ENCODE measurements around the gene LCLAT1.

The LCLAT1 gene

DNA sequence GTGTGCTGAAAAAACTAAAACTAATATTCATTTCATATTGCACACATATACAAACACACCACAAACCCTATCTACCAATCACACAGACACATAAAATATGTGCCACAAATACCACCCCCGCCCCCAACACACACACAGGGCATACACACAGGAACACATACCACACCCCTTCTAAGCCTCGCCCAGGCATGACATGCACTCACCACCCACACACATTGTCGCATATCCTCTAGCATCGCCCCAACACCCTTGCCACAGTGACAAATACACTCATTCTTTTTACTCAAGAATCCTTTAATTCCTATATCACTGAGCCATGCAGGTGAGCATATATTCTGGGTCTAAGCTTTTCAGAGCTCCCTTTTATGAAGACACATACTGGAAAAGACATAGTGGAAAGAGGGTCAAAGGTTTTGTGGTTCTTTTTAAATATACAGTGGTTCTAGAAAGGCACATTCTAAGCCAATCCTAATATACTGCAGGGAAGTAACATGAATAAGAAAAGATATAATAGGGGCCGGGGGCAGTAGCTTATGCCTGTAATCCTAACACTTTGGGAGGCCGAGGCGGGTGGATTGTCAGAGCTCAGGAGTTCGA is 24.5 kb upstream of the LCLAT1 start:
- DNase-seq (ENCODE audit: low read depth, low spot score), result no peak

DNA sequence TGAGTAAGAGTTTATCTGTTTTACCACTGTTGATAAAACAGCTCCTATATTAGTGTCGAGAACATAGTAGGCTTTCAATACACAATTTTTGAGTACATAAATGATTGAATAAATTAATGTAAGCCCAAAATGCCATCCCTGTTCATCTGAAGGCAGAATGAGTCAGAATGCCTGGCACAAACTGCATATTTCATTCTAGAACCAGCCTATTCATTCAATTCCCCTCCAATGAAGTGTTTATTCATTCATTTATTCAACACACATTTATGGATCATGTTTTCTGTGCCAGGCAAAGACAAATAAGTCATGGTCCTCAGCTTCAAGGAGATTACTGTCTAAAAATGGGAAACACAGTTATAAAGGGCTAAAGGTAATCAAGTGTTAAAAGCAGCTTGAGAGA is 22.8 kb upstream of the LCLAT1 start:
- no peak for DNase-seq (ENCODE audit: low read depth, low spot score)

DNA sequence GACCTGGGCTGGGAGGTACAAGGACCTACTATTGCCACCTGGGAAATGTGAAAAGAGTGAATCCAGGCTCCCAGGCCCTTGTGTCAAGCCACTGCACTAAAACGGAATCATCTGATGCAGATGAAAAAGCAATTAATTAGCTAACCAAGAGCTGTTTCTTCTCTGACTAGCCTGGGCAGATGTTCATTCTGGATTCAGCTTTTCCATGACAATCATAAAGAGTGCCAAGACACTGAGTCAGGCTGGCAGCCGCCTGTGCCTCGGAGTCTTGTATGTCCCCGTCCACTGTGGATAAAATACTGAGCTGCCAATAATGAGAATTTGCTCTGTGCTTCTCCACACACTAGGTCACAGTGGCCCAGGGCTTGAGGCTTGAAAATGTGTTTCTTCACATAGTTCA is 21.7 kb upstream of the LCLAT1 start:
- no peak for DNase-seq (ENCODE audit: low read depth, low spot score)

DNA sequence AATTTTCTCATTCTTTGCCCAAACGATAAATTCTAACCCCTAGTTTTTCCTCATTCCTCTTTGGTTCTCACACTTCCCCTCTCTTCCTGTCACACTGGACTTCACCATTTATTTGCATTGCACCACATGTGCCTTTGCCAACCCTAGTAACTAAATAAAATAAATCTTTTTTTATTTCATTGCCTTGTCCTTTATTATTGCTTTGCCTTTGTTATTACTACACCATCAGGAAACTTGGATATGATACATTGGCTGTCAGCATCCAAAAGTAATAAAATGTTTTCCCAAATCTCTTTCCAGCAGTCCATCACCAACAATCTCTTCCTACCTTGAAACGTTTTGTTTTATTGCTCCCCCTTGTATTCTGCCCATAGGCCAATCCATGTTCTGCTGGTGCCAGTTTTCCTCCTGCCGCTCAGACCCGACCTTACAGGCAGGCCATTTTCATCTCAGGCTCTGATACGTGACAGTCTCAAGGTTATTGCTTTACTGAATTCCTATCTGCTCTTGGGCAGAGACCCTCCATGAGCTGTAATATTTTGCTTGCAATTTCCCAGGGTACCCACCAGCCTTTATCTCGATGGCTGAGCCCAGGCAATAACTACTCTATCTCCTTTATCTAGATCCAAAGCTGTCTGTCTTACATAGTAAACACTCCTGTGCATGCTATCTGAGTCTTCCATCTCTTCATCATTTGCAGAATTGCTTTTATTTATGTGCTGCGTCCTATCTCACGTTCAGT is 19.3 kb upstream of the LCLAT1 start:
- no peak for DNase-seq (ENCODE audit: low read depth, low spot score)

DNA sequence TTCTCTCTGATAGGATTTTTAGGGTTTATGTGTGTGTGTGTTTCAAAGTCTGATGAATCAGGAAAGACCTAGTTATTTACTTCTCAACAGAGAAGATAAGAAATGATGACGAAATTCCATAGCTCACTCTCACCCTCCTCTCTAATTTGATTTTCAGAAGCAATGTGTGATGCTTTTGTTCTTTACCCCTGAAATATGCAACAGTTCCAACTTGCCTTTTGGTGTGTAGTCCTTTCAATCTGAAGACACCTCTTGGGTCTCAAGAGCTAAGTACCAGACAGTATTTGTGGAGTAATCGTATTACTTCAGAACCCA is 18.7 kb upstream of the LCLAT1 start:
- no peak for DNase-seq (ENCODE audit: low read depth, low spot score)

DNA sequence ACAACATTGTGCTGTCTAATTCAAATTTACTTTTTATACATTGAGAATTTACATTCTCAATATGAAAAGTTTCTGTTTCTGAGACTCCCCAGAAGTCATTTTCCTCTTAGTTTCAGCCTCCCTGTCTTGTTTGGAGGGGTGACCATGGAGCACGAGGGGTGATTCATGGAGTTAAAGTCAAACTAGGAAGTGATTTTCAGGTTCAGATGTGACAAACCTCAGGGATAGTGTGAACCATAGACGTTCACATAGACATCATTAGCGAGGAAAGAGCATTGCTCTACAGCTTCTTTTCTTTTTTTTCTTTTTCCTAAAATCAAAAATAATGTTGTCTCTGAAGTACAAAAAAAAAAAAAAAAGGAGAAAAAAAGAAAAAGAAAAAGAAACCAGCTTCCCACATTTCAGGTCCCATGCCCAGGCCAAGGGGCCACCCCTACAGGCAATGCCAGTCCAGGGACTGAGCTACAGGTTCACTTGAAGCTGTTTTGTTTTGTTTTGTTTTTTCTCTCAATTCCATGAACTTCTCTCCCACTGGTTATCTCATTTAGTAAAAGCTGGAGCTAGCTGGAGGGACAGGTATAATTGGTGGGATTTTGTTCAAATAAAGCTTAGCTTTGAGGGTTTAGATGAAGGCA is 18.1 kb upstream of the LCLAT1 start:
- no peak for DNase-seq (ENCODE audit: low read depth, low spot score)

DNA sequence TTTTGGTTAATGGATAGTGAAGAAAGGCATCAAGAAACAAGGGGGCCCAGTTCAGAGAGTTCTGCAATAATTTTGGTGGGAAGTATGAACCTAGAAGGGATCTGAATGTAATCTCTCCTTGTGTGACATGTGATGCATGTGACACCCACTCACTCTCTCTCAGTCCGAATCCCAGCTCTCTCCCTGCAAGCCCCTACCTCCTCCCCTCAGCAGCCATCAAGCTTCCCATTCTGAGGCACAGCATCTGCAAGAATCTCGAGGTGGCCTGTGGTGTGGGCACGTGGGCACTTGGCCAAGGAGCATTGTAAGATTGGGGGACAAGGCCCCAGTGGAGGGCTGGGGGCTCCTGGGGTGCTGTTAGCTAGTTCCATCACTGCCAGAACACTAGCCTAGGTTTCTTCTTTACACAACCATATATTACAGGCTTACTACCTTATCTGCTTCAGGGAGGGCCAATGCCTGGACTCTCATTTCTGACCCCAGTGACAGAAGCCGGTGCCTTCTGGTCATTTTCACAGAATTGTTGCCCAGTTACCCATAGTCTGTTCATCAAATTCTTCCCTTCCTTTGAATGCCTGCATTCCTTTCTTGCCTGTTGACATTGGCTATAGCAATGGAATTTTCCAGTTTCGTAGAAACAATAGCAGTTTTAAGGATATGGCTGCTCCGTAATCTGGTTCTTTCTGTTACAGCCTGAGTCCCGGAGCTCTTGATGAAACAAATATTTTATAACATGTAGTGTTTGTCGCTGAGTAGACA is 13.3 kb upstream of the LCLAT1 start:
- DNase-seq (ENCODE audit: low read depth, low spot score), result no peak

DNA sequence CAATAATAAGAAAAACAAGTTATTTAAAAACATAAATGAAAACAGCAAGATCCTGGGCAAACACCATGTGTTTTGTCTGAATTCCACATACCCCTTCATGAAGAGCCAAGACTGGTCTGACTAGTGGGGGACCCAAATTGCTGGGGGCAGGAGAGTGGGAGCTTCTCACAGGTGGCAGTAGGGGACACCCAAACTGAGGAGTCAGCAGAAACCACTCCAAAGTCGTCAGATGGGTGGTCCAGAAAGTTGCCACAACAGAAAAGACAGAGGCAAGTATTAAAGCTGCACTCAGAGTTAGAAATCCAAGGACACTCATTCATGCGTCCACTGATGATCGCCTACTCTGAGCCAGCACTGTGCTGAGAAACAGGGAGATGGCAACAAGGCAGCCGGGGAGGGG is 12.3 kb upstream of the LCLAT1 start:
- DNase-seq (ENCODE audit: low read depth, low spot score), result no peak

DNA sequence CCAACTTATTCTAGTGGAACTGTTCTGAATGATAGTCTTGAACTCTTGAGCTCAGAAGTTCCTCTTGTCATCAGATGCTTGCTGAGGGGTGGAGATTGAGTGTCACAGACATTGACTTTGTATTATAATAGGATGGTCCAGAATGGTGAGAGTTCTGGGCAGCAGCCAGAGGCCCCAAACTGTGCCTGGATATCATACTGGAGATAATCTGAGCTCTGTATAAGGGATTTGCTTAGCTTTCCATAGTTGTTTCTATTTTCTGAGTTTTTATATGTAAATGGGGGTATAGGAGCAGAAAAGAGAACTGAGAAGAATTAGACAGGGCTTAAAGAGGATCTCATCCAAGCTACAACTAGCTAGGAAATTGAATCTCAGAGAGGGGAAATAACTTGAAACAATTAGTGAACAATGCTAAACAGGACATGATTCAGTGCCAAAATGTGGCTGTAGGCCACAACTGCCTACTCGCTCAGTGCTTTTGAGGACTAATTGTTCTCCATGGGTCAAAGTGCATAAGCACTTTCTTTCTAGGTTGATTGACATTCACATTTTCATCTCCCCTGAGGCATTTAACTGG is 10.1 kb upstream of the LCLAT1 start:
- DNase-seq (ENCODE audit: low read depth, low spot score), result no peak

DNA sequence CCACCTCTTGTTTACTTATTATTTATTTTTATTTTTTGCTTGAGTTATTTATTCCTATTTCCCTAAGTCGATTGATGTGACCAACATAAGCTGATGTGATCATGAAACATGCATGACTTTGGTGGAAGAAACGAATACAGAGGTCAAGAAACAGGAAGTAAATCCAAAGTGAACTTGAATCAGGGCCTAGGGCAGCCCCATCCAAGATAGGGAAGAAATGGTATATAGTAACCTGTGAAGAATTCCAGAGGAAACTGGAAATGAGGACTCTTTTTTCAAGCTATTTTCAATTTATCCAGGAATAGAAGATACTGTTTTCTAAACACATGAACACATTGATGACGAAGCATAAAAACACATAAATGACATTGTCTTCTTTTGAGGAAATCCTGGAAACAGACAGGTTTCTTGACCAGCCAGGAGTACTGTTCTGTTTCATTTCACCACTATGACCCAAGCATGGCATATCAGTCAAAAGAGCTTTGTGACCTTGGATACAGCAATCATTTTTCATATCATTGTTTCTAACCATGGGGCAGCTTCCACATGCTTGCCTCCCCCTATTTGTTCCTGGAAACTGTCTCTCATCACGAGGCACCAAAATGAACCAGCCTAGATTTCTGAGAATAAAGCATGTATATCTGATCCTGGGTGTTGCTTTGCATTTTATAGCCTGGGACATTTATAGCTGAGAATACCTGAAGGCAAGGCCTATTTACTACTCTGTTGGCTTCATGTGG is 9.1 kb upstream of the LCLAT1 start:
- DNase-seq (ENCODE audit: low read depth, low spot score), result no peak

DNA sequence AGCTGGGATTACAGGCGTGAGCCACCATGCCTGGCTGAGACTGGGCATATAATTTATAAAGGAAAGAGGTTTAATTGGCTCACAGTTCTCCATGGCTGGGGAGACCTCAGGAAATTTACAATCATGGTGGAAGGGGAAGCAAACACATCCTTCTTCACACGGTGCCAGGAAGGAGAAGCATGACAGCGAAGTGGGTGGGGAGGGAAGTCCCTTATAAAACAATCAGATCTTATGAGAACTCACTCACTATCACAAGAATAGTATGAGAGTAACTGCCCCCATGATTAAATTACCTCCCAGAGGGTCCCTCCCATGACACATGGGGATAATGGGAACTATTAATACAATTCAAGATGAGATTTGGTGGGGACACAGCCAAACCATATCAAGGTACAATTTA is 7.8 kb upstream of the LCLAT1 start:
- no peak for DNase-seq (ENCODE audit: low read depth, low spot score)

DNA sequence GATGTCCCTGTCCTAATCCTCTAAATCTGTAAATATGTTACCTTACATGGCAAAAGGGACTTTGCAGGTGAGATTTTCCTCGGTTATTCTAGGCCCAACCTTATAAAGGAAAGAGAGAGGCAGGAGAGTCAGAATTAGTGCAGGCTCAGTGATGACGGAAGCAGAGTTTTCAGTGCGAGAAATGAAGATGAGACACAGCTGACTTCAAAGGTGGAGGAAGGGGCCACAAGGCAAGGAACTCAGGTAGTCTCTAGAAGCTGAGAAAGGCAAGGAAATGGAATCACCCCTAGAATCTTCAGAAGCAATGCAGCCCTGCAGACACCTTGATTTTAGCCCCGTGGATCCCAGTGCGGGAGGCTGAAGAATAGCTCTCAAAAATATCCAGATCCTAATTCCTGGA is 7.2 kb upstream of the LCLAT1 start:
- DNase-seq (ENCODE audit: low read depth, low spot score), result no peak

DNA sequence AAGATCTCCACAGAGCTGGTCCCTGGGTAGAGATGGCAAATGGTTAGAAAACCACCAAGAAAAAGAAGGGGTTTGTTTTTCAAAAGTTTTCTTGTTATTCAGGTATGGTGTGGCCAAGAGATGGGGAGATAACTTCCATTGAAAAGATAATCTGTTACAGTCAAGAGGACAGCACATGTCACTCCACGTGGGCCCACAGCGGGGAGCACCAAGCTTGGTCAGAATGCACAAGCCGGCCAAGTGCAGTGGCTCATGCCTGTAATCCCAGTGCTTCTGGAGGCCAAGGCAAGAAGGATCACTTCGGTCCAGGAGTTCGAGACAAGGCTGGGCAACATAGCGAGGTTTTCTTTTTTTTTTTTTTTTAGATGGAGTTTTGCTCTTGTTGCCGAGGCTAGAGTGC is 6.0 kb upstream of the LCLAT1 start:
- no peak for DNase-seq (ENCODE audit: low read depth, low spot score)

DNA sequence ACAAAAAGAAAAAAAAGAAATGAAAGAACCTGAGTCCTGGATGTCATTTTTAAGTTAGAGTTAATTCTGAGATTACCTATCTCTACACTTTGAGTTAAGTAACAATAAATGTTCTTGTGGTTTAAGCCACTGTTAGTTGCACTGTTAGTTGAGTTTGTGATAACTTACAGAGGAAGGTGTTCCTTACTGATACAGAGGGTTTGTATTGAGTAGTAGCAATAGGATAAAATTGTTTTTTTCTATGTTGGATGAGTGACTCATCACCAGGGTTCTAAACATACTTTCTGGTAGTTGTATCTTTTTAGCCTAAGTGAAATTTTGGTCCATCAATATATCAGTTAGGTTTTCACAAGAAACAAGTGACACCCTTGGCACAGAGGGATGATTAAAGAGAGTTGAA is 4.0 kb upstream of the LCLAT1 start:
- DNase-seq (ENCODE audit: low read depth, low spot score), result no peak

DNA sequence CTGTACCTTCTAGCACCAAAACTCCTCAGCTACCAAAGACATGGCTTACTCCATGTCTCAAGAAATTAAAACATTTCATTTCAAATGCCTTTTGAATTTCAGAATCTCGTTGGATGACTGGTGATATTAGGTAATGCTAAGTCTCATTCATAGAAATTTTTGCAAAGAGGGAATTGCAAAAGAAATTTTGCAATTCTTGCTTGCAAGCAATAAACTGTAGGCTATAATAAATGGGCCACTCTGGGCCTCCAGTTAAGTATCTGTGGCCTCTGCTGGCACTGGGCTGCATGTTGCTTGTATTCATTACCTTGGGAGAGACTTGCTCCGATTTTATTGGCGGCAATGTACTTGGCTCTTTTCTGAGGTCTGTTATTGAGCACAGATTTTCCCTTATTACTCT is 2.8 kb upstream of the LCLAT1 start:
- no peak for DNase-seq (ENCODE audit: low read depth, low spot score)

DNA sequence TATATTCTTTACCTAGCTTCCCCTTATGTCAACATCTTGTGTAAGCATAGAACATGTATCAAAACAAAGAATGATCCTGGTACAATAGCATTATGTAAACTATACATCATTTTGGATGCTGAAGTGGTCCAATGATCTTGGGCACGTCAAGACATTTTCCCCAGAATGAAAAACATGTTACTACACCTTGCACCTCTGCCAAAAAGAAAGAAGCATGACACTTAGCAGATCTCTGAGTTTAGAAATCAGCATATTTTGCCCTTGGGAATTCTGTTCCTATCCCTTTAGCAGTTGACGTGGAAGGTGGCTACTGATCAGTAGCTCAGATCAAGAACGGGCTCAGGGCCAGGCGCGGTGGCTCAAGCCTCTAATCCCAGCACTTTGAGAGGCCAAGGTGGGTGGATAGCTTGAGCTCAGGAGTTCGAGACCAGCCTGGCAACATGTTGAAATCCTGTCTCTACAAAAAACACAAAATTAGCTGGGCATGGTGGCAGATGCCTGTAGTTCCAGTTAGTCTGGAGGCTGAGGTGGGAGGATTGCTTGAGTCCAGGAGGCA is 1.7 kb upstream of the LCLAT1 start:
- DNase-seq (ENCODE audit: low read depth, low spot score), result no peak

DNA sequence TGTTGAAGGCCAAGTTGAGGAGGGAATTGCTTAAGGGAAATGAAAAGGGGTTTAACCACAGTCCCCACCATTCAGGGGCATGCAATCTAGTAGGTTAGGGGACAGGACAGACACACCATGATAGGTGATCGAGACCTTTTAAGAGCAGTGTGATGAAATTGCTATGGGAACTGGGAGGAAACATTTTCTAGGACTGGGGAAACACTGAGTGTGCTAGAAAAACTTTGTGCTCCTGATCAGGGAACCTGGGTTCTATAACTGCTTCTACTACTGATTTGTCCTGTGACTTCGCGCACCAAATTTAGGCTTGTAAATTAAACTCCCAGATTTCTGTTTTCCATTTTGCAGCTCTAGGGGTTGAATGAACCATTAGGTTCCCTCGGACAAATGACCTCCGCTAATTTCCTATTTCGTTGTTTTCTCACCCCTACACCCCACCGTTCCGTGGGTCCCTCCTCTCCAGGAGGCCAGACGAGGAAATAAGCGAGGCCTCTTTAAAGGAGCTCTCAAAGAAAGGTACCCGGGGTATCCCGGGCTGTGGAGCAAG is 371 bp upstream of the LCLAT1 start:
- DNase-seq (ENCODE audit: low read depth, low spot score), result no peak

DNA sequence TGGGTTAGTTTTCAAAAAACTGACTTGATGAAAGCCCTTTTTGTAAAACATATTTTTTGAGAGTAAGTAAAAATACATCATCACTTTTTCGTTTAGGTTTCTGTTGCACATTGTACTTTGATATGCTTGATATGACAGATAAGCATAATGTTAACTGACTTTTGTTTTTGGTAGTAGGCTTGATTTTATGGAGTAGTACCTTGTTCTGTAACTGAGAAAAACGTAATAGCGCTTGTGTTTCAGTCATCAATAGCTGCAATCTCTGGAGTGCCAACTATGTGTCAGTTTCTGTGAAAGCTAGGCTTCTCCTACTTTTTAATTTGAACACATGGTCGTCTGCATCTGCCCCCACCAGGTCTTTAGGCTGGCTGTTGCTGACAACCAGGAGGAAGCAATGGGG is 1.3 kb downstream of the LCLAT1 start:
- no peak for DNase-seq (ENCODE audit: low read depth, low spot score)

DNA sequence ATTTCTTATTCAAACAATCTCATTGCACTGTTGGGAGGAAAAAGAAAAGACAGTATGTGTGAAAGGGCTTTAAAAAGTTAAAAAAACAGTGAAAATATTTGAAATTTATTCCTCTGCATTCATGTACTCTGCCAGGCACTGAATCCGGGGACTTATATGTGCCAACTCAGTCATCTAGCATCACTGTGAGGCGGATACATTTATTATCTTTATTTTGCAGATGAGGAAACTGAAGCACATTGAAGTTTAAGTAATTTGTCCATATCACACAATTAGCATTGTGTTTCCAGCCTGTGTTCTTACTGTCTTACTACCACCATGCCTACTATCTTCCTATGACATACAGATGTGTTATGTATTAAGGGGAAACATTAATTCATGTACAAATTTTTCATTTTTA is 1.8 kb downstream of the LCLAT1 start:
- DNase-seq (ENCODE audit: low read depth, low spot score), result no peak

DNA sequence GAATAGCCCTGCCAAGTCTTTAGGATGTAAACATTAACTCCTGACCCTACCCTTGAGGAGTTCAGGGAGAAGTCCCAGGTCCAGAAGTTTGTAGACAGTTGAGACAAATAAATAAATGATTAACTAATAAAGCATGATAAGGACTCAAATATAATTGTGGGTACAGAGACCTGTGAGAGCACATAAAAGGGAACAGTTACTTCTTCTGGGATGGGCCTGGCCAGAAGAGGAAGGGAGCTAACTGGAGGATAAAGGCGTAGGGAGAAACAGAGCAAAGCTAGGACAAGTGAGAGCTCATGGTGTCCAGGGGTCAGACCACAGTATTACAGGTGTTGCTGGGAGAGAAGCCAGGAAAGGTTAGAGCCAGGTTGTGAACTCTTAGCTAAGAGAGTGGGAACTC is 3.0 kb downstream of the LCLAT1 start:
- no peak for DNase-seq (ENCODE audit: low read depth, low spot score)

DNA sequence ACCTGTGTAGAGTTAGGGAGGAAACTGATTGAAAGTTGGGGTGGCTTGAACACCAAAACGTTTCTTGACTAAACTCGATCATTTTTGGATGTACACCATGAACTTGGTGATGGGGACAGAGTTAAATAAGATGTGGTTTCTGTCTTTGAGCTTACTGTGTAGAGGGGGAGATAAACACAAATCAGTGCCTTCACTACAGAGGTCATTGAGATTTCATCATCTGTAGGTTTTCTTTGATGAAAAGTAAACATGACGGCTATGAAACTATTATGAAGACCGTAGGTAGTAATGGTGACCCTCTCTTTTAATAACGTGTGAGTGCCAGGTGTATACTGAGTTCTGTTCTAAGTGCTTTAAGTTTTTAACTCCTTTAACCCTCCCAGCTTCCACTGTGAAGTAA is 6.5 kb downstream of the LCLAT1 start:
- no peak for DNase-seq (ENCODE audit: low read depth, low spot score)

Measured in smooth muscle cell of the brain vasculature (primary cell).